Muscle of arm (tissue), 12 donors: ENCODE results near the gene DCTN1. TPM values are rescaled to one million over a fixed set of nuclear protein-coding genes. Genes with fewer than 3 reads are reported as not detected.

ENCODE experiments used
- DNase-seq: peaks from one replicate; pipeline ENCODE4 v3.0.0-alpha.2; 2013
- polyA plus RNA-seq, 12 donors: library from polyadenylated mRNA; unstranded; fragments of 120-200 nt; gene quantifications; one replicate each; pipeline ENCODE4 v1.2.1, GENCODE V29; 2013; ENCODE audit not compliant: insufficient read length in 12 of 12

DCTN1 gene
- polyA plus RNA-seq, 12 donors, result 81.5 to 146 (median 93.2) TPM; not detected in 1

DNA sequence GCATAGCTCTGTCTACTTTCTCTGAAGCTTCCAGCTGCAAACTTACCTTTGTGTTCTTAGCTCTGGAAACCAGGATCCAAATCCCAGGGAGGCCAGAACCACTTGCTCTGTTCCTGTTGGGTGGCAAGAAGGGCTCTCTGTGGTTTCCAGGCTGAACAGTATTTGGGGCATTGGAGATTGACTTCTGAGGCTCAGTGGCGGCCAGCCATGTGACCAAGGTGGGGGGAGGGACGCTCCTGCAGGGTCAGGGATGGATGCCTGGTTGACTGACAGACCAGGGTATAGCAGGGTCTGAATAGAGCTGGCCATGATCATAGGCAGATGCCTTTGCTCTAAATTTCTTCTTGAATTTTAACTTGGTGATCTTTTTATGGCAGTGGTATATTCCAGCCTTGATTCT is 52.0 kb downstream of the DCTN1 start:
- no peak for DNase-seq

DNA sequence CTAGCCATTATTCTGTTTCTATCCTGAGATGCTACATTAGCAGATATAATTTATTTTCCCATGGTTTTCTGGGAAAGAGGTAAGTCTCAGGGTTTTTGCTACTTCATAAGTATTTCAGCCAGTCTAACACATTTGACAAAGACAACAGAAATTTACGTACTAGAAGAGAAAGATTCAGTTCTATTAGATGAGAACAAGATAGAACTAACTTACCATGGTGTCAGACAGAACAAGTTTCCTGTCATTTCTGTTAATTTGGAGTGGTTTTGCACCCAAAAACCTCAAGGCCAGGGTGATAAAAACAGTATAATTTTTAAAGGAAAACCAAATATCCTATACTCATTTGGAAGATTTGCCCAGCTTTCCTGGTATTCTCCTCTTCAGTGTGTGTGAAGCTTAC is 52.5 kb downstream of the DCTN1 start:
- DNase-seq, result no peak

DNA sequence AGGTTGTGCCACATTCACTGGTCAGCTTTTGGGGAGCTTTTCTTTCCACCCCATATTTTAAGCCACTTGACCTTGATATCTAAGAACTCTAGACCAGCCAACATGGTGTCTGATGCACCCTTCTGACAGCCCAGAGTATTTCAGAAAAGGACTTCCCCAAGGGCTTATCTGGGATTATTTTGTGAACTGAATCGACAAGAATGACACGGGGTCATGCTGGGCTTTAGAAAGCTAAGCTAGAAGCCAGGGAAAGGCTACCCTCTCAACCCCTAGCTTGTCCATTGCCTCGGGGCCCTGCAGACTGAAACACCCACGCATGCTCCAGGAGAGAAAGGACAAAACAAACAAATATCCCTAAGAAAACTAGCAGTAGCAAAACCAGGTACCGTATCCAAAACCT is 52.9 kb downstream of the DCTN1 start:
- DNase-seq, result no peak

DNA sequence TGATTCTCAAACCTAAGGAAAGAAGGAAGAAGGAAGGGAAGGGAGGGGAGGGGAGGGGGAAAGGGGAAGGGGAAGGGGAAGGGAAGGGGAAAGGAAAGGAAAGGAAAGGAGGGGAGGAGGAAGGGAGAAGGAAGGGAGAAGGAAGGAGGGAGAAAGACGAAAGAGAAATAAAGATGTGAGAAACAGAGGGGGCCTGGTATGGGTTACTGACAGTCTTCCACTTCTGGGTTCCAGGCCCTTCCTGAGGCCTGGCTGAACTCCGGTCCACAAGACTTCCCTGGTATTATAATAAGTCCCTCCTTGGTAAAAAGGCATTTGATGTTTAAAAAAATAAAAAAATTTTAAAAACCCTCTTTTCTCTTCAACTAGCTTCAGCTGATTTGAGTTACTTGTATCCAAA is 54.3 kb downstream of the DCTN1 start:
- no peak for DNase-seq

DNA sequence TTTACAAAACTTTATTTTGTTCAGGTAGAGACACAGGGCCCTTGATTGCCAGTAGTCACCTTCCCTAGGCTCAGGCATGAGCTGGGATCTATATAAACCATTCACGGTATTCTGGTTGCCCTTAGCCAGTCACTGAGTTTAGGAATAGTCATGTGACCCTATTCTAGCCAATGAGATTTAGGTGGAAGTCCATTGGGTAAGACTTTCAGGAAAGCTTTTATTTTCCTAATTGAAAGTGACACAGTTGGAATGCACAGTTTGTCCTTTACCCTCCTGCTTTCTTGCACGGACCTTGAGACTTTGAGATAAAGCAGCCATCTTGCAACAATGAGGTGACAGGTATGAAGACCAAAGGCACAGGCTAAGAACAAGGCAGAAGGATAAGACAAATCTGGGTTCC is 58.4 kb downstream of the DCTN1 start:
- DNase-seq, result no peak

DNA sequence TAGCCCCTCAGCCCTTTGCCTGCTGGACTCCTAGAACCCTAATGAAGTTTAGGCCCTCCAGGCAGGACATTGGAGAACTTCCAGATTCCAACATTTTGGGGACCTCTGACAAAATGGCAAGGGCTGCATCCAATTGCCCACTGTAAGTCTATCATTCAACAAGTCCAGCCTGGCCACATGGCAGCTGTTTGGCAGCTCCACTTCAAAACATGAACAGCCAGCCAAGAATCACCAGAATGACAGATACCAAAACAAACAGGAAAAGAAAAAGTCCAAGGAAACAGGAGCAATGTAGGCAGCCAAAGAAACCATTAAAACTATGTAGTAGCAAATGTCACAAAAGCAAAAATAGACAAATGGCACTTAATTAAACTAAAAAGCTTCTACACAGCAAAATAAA is 62.4 kb downstream of the DCTN1 start:
- DNase-seq, result no peak

GRCh38 chr2:74316627-74317295 is 63.4 kb downstream of the DCTN1 start:
- no peak for DNase-seq

DNA sequence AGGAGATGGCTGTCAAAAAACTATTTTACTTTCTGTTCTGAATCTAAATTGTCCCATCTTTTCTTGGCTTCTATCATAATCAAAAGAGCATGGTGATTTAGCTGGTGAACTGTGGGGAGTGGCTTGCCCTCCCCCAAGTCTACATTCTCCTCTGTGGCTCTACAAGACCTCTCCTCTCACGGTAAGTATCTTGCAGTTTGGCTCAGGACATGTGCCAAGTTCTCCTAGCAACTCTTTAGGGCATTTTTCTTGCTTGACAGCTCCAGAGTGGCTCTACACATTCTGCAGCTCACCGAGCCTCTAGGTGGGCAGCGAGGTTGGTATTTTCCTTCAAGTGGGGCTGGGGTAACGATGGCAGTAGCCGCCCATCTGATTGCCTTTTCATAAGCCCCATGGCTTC is 66.0 kb downstream of the DCTN1 start:
- no peak for DNase-seq

DNA sequence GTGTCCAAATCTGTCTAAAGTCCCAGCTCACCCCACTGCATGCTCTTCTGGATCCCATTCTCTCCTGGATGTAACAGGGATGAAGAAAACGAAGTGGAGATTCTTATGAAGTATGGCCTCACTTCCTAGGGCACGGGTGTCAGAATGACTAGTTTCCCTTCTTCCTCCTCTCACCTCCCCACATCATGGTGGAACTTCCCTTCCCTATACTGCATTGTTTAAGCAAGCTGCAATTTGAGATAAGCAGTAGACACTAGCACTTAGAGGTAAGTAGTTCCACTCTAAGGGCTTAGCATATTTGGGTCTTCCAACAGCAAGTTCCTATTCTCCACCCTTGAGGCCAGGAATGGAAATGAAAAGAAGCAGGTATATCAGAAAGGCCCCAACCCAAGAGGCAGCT is 66.6 kb downstream of the DCTN1 start:
- no peak for DNase-seq

GRCh38 chr2:74312913-74313312 is 67.2 kb downstream of the DCTN1 start:
- no peak for DNase-seq

Other genes starting within 250 kb of the DCTN1 start
- gene BOLA3, start 232.4 kb downstream of the DCTN1 start, polyA plus RNA-seq, result 10 to 100 TPM in 11 of 12 donors, not detected in 1; 21.5 to 28.1 (median 24.5) TPM
- 10 to 100 TPM in 11 of 12 donors, not detected in 1; 41.6 to 81.4 (median 57.0) TPM for gene MOB1A, start 201.4 kb downstream of the DCTN1 start, polyA plus RNA-seq
- gene MTHFD2, start 181.7 kb downstream of the DCTN1 start, polyA plus RNA-seq, result 10 to 100 TPM in 11 of 12 donors, not detected in 1; 17.3 to 40.7 (median 27.4) TPM
- gene SLC4A5, start 36.9 kb downstream of the DCTN1 start, polyA plus RNA-seq, result 10 to 100 TPM in 1 of 12 donors, 1 to 10 TPM in 10, not detected in 1; 1.4 to 12.3 (median 2.4) TPM
- gene C2orf81, start 41.3 kb upstream of the DCTN1 start, polyA plus RNA-seq, result 1 to 10 TPM in 10 of 12 donors, not detected in 2; 1.6 to 3.8 (median 2.0) TPM
- gene WDR54, start 41.4 kb upstream of the DCTN1 start, polyA plus RNA-seq, result 10 to 100 TPM in 6 of 12 donors, 1 to 10 TPM in 5, not detected in 1; 7.6 to 19.8 (median 10.0) TPM
- 10 to 100 TPM in 11 of 12 donors, not detected in 1; 32.5 to 58.4 (median 47.7) TPM for gene RTKN, start 61.6 kb upstream of the DCTN1 start, polyA plus RNA-seq
- gene INO80B, start 74.8 kb upstream of the DCTN1 start, polyA plus RNA-seq, result 10 to 100 TPM in 11 of 12 donors, not detected in 1; 12.8 to 42.3 (median 16.1) TPM
- 10 to 100 TPM in 11 of 12 donors, not detected in 1; 41.4 to 76.6 (median 52.2) TPM for gene WBP1, start 78.1 kb upstream of the DCTN1 start, polyA plus RNA-seq
- gene MOGS, start 85.1 kb upstream of the DCTN1 start, polyA plus RNA-seq, result 10 to 100 TPM in 11 of 12 donors, not detected in 1; 25.7 to 85.9 (median 32.7) TPM
- 10 to 100 TPM in 11 of 12 donors, not detected in 1; 40.9 to 97.0 (median 56.2) TPM for gene MRPL53, start 92.4 kb upstream of the DCTN1 start, polyA plus RNA-seq
- gene CCDC142, start 102.7 kb upstream of the DCTN1 start, polyA plus RNA-seq, result 10 to 100 TPM in 4 of 12 donors, 1 to 10 TPM in 7, not detected in 1; 5.4 to 14.4 (median 8.5) TPM
- gene TTC31, start 102.8 kb upstream of the DCTN1 start, polyA plus RNA-seq, result 10 to 100 TPM in 11 of 12 donors, not detected in 1; 15.3 to 36.6 (median 19.2) TPM
- 1 to 10 TPM in 2 of 12 donors, under 1 TPM in 7, not detected in 3; 0.27 to 1.5 (median 0.78) TPM for gene LBX2, start 119.3 kb upstream of the DCTN1 start, polyA plus RNA-seq
- 10 to 100 TPM in 10 of 12 donors, not detected in 2; 10.4 to 19.6 (median 13.0) TPM for gene PCGF1, start 127.4 kb upstream of the DCTN1 start, polyA plus RNA-seq
- under 1 TPM in 2 of 12 donors, not detected in 10; 0.08 to 0.43 TPM for gene TLX2, start 134.1 kb upstream of the DCTN1 start, polyA plus RNA-seq
- gene DQX1, start 145.9 kb upstream of the DCTN1 start, polyA plus RNA-seq, result 10 to 100 TPM in 1 of 12 donors, 1 to 10 TPM in 3, under 1 TPM in 3, not detected in 5; 0.08 to 15.4 (median 1.0) TPM
- gene AUP1, start 149.4 kb upstream of the DCTN1 start, polyA plus RNA-seq, result 10 to 100 TPM in 11 of 12 donors, not detected in 1; 53.8 to 89.9 (median 64.6) TPM
- 10 to 100 TPM in 11 of 12 donors, not detected in 1; 20.1 to 30.4 (median 27.9) TPM for gene HTRA2, start 149.6 kb upstream of the DCTN1 start, polyA plus RNA-seq
- 1 to 10 TPM in 10 of 12 donors, not detected in 2; 6.5 to 9.6 (median 7.5) TPM for gene LOXL3, start 173.6 kb upstream of the DCTN1 start, polyA plus RNA-seq
- gene DOK1, start 174.4 kb upstream of the DCTN1 start, polyA plus RNA-seq, result 10 to 100 TPM in 1 of 12 donors, 1 to 10 TPM in 10, not detected in 1; 4.7 to 28.7 (median 6.0) TPM